Measurements from ENCODE around the gene CFAP299. TPM values are rescaled to one million over a fixed set of nuclear protein-coding genes. Genes with fewer than 3 reads are reported as not detected.

CFAP299 gene
- total and polyA plus RNA-seq, 10 donors = 0.11 TPM; not detected in 9

GRCh38 chr4:80446248-80446647, 110.7 kb downstream of the CFAP299 start:
- H3K27ac ChIP-seq = no peak overlapping the region
- no peak overlapping the region for H3K4me3 ChIP-seq
- TF ChIP-seq CTCF (IDR thresholded peaks at IDR 0.05 in 8 of 11, conservative IDR thresholded peaks at IDR 0.05 in 3 of 11) (no peak), POLR2AphosphoS5 (IDR thresholded peaks at IDR 0.05) (no peak), POLR2A (IDR thresholded peaks at IDR 0.05) (no peak)
- intact Hi-C loops (cut with DNase I; ENCODE audit: low total_unique reads) = no loop called here
- no peaks in the 10 kb centered on the region for H3K4me1 ChIP-seq
- no peaks in the 10 kb centered on the region for H3K36me3 ChIP-seq
- DNase-seq = no peak
- H3K27me3 ChIP-seq (replicated peaks in 1 of 7) = no peaks in the 10 kb centered on the region
- H3K9me3 ChIP-seq = peaks cover 0 to 24% (median 14%) of the 10 kb centered on the region in 8 donors

DNA sequence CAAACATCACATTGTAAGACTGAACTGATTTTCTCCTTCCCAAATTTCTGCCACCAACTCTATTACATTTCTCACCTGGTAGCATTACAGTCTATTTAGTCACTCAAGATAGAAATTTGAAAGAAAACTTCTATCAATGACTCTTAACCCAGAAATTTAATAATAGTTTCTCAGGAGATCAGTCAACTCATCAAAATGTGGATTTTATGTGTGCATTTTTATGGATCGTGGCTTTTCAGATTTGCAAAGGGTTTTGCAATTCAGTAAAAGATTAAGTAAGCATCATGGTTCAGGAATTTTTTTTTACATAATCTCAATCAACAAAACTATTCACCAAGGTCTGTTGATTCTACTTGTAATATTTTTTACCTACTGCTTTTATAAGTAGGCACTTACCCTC, 111.1 kb downstream of the CFAP299 start:
- no peaks in the 10 kb centered on the region for H3K36me3 ChIP-seq
- H3K9me3 ChIP-seq = peaks cover 0 to 20% (median 10%) of the 10 kb centered on the region in 8 donors
- intact Hi-C loops (cut with DNase I; ENCODE audit: low total_unique reads) = no loop called here
- no peaks in the 10 kb centered on the region for H3K4me1 ChIP-seq
- no peak overlapping the region for H3K27ac ChIP-seq
- TF ChIP-seq POLR2A (IDR thresholded peaks at IDR 0.05) (no peak), CTCF (IDR thresholded peaks at IDR 0.05 in 8 of 11, conservative IDR thresholded peaks at IDR 0.05 in 3 of 11) (no peak), POLR2AphosphoS5 (IDR thresholded peaks at IDR 0.05) (no peak)
- no peaks in the 10 kb centered on the region for H3K27me3 ChIP-seq (replicated peaks in 1 of 7)
- H3K4me3 ChIP-seq = no peak overlapping the region
- no peak for DNase-seq
- 83 to 98% (median 91%) methylated on average over 1 of the region's 1 CpG for WGBS, 5 donors

GRCh38 chr4:80447493-80447892, 112.0 kb downstream of the CFAP299 start:
- DNase-seq = no peak
- no peak overlapping the region for H3K27ac ChIP-seq
- H3K4me1 ChIP-seq = no peaks in the 10 kb centered on the region
- H3K4me3 ChIP-seq = no peak overlapping the region
- peaks cover 0 to 11% (median 4%) of the 10 kb centered on the region in 8 donors for H3K9me3 ChIP-seq
- H3K36me3 ChIP-seq = no peaks in the 10 kb centered on the region
- intact Hi-C loops (cut with DNase I; ENCODE audit: low total_unique reads) = no loop called here
- WGBS, 5 donors = 90 to 97% (median 95%) methylated on average over 9 of the region's 9 CpGs
- no peaks in the 10 kb centered on the region for H3K27me3 ChIP-seq (replicated peaks in 1 of 7)
- TF ChIP-seq POLR2A (IDR thresholded peaks at IDR 0.05) = no peak
- TF ChIP-seq CTCF (IDR thresholded peaks at IDR 0.05 in 8 of 11, conservative IDR thresholded peaks at IDR 0.05 in 3 of 11) = no peak
- no peak for TF ChIP-seq POLR2AphosphoS5 (IDR thresholded peaks at IDR 0.05)

DNA sequence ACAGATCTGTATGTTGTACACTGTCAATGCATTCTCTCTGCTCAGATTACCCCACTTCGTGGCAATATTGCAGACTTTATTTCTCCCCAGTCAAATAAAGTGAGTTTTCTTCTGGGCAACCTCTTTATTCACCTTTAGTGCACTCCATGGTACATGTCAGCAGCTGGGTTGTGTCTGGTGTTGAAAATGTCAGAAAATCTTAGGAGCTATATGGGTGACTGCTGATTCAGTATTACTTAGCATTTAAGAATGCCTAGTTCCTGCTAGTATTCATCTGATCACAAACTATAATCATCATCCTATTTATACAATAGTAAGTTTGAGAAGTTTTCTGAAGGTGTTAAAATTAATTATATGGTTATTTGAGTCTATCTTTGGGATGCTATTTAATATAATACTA, 112.5 kb downstream of the CFAP299 start:
- intact Hi-C loops (cut with DNase I; ENCODE audit: low total_unique reads) = no loop called here
- no peak for TF ChIP-seq CTCF (IDR thresholded peaks at IDR 0.05 in 8 of 11, conservative IDR thresholded peaks at IDR 0.05 in 3 of 11)
- no peak for TF ChIP-seq POLR2A (IDR thresholded peaks at IDR 0.05)
- TF ChIP-seq POLR2AphosphoS5 (IDR thresholded peaks at IDR 0.05) = no peak
- DNase-seq = no peak
- Histone ChIP-seq H3K27ac (no peak overlapping the region), H3K9me3 (peaks cover 0 to 12% (median 0%) of the 10 kb centered on the region in 8 donors), H3K36me3 (no peaks in the 10 kb centered on the region), H3K4me1 (no peaks in the 10 kb centered on the region), H3K27me3 (replicated peaks in 1 of 7) (no peaks in the 10 kb centered on the region), H3K4me3 (no peak overlapping the region)
- WGBS, 5 donors = 84 to 86% (median 84%) methylated on average over 1 of the region's 1 CpG
